Central memory CD4-positive, alpha-beta T cell (primary cell): ENCODE measurements around the gene BLID.

ENCODE experiments used
- DNase-seq: peaks from one replicate; pipeline ENCODE4 v3.0.0; 2022
- total RNA-seq, 3 experiments: gene quantifications; one replicate each; lab custom pipeline; 2026; lab: John Stamatoyannopoulos, UW

Gene BLID
- 0 reads per million in 3 experiments for total RNA-seq

GRCh38 chr11:122115524-122116379 is at the start of gene BLID:
BLID (minus strand) TSS chr11:122116215; CDS start chr11:122115922, 293 bp downstream.
- DNase-seq: no peak

- DNase-seq: no peak
Observed at GRCh38 chr11:122163053-122163819, 47.2 kb upstream of the BLID start.

DNA sequence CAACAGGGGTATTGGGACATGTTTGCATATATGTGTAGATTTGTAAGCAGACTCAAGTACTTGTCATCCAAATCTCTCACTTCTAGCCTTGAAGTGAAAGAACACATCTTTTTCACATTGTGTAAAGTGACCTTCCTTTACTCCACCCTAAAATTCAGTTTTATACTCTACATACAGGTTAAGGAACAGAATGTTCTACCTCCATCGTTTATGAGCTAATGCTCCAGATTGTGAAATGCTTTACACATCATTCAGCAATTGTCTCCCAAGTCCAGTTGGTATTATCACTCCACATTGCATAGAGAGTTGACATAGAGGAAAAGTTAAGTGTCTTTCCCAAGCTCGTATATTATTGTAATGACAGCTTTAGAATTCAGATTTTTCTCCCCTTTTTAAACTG is 46.1 kb upstream of the BLID start:
- DNase-seq: no peak

DNA sequence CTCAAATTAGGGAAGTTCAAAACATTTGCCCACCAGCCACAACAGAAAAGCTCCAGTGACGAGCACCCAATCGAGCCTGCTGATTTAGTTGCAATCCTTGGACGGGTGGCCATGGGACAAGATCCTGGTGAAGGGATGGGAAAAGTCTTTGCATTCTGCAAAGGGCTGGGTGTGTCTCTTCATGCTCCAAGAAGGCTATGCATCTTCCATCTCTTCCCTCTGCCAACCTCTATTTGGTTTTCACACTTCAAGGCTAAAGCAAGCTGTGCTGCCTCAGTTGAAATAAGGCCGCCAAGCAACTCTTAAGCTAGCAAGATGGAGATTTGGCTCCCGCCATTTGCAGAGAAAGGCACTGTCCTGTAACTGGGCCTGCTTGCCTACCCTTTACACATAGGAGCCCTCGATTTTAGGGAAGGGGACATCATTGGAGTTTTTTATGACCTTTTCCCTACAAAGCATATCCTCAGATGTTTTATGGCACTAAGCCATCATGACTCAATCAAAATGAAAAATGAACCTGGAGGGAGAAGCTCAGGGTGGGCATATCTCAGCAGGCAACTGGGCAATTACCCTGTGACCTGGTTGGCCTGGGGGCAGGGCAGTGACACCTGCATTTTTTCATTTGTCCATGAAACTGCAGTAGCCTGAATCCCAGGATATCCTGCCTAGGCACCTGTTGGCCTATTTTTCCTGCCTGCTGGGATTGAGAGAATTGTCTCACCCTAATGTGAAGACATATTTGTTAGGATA is 45.0 kb upstream of the BLID start:
- no peak for DNase-seq

DNA sequence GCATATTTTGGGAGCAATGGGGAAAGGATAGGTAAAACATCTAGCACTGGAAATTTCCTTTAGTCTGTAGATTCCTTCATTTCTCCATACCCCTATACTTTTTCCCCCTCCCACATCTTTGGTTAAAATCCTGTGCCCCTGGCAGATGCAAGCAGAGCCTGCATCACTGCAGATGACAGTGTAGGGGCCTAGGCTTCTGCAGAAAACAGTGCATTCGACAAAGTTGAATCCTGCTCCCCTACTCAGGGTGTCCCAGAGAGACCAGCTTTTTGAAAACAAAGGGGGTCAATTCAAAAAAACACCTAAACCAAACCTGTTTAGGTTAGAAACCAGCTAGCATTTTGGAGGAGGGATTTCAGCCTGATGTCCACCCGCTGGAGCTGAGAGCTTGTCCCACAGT is 43.8 kb upstream of the BLID start:
- no peak for DNase-seq

GRCh38 chr11:122159173-122159721 is 43.2 kb upstream of the BLID start:
- no peak for DNase-seq

DNA sequence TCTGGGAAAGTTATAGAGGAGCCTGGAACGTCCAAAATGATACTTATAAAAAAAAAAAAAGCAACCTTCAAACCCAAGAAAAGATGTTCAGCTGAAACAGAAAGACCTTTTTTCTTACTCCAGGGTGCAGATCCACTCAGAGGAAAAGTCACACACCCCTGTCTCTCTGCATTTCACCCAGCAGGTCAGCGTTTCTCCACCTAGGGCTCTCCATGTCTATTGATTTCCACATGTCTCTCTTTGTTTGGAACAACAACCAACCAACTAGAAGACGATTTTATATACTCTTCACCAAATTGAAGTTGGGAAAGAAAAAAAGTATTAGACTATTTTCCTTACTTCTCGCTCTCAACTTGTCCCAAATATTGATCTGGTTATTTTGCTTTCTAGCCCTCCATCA is 42.2 kb upstream of the BLID start:
- DNase-seq: no peak

DNA sequence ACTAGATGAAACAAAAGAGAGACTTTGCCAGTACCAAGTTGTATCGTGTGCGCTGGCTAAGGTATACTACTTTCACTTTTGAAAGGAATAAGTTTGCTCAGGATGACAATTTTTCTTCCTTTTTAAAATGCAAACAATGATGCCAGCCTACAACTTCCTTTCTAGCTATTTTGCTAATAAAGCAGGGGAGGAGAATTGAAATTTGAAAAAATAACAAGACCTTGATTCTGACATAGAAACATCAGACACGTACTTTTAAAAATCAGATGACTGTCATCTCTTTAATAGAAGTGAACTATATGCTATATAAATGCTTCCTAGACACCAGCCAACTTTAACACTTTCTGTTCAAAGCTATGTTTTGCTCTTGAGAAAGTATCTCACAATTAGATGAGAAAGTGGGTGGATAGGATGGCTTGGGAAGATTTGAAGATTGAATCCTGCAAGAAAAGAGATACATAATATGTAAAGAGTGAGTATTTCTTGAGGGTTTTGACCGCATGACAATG is 41.7 kb upstream of the BLID start:
- DNase-seq: no peak

DNA sequence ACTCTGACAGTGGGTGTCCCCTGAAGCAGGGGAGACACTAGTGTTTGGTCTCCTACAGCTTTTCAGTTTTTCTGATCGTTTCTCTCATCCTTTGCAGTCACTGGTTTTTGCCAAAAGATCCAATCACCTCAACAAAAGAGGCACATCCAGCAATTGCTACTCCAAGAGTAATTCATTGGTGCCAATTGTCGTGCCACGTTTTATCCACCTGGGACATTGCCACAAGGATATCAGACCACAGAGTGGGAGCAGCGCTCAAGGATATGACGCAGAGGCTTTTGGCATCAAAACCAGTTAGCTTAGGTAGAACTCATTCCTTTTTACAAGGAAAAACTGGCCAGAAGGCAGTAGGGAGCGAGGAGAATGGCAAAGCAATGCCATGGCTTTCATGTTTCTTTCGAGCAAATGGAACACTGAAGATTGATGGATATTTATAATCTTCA is 40.9 kb upstream of the BLID start:
- DNase-seq: no peak

DNA sequence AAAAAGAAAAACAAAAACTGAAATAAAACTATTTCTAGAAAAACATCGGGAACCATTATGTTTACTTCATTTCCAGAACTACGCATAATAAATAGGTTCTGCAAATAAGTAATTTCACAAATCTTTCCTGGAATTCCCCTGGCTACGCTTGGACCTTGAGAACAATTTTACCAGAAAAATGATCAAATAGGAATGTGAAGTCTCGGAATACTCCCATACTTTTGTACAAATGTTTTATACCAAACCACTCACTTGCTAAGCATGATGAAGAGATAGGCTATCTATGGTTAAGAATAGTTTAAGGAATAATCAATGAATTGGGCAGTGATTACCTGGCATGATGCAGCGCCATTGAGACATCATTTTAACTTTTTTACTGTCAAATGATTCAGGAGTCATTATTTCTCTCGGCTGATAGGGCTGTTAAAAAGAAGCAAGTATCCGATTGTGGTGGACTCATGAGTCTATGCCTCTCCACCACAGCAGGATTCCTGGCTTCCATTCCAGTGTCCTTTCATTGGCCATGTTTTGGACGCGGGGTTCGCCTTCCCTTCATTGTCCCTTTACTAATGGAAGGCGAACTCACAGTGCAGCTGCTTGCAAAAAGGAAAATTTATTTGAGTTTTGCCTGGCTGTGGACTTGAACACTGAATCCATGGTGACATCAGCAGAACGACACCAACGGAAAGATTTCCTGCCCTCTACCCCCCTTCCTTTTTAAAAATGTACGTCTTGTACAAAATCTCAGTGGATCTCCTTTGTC is 39.9 kb upstream of the BLID start:
- DNase-seq: no peak

GRCh38 chr11:122154994-122155393 is 39.0 kb upstream of the BLID start:
- no peak for DNase-seq

DNA sequence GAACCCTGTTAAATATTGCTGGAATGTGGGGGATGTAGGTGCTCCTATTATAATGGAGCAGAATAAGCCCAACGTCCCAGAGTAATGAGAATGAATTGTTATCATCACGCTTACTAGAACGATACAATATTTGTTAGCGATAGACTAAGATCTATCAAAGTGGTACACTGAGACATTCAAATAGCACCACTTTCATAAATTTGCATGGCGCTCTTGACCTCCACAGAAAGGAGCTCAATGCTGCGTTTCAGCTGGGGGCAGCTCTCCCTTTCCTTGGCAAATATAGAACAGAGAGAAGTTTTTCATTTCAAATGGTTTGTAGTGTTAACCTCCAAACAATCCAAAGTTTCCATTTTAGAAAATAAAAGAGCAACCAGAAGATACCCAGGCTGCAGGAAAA is 38.2 kb upstream of the BLID start:
- no peak for DNase-seq

DNA sequence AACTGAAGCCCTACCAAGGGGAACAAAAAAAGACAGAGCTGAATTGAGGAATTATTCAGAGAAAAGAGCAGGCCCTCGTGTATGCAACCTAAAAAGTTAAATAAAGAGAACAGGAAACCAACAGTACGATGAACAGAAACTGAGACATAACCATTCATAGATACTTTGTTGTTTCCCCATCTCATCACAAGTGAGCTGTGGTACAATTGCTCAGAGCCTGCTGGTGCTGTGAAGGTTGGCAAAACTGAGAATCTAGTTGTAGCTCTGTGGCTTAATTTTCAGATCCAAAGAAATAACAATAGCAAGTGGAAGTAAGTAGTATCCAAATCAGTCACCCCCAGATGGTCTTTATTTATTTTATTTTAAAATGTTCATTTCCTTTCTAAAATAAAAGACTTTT is 37.7 kb upstream of the BLID start:
- no peak for DNase-seq

- no peak for DNase-seq
Observed at GRCh38 chr11:122150216-122151124, 34.5 kb upstream of the BLID start.

GRCh38 chr11:122149202-122149601 is 33.2 kb upstream of the BLID start:
- no peak for DNase-seq

DNA sequence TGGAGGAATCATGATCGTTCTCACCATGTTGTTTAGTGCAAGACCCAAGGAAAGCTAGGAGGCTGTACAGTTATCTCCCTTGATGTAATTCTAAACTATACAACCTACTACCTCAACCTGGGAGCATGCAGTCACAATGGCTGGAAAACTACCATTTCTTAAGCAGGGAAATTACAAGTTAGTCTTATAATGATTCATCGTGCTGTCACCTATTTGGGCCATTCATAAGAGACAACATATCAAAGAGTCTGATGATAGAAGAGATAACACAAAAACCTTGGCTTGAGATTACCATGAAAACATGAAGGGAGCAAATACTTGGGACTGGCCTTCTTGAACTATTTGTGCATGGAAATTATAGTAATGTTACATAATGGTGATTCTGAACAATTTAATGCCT is 30.5 kb upstream of the BLID start:
- DNase-seq: no peak

GRCh38 chr11:122145715-122146274 is 29.8 kb upstream of the BLID start:
- DNase-seq: no peak

GRCh38 chr11:122144752-122145151 is 28.7 kb upstream of the BLID start:
- no peak for DNase-seq

DNA sequence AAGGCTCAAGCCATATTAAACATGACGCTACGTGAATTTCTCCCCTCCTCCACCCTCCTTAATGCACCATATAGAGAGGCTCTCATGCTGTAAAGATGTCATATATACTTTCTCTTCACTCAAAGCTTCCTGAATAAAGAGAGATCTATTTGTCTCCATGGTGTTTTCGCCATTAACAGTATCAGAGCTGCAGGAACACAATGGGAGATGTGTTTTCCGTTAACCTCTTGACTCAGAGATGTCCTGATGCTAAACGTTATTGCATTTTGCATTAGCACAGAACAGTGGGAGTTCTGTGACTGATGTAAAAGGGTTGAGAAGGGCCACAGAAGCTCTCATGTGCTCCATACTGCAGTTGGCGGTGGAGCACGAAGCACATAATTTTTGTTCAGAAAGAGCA is 25.7 kb upstream of the BLID start:
- DNase-seq: no peak

DNA sequence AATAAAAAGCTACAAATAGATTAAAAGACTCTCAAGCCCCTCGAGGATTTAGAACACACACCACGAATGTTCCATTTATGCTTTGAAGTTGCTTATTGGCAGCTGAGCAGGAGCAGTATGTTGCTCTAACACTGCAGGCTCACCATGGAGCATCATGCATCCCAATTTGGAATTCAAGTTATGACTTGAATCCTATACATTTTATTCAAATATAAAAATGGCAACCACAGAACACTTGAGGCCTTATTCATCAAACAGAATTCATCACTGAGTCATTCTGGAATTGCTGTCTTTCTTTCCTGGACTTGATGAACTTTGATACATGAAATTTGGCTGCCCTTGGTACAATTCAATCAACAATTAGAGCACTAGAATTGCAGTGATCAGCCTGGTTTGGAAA is 24.5 kb upstream of the BLID start:
- DNase-seq: no peak

DNA sequence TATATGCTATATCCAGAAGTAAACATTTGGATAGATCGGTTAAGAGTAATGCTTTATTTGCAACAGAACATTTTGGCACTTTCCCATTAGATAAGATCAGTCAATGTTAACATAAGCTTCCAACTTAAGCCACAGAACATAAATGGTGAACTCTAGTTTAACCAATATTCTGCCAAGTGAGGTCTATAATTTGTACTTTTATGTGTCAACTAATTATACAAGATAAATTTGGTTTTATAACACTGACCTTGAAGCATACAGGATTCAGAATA is 23.5 kb upstream of the BLID start:
- DNase-seq: no peak
